IMR-90 (cell line): ENCODE data around the gene ELF2. TPM values are rescaled to one million over a fixed set of nuclear protein-coding genes. Genes with fewer than 3 reads are reported as not detected.

Source experiments
- ATAC-seq: fragments of 200-7000 bp; cut with Tn5 transposase; 2 replicates; pipeline ENCODE4 v1.9.1; 2020; ENCODE audit warnings: low read depth, mild to moderate bottlenecking, moderate library complexity
- BruUV-seq: library from RNA; stranded (reverse); fragments of 400-500 nt; replicated peaks from 2 replicates; lab custom pipeline; 2021; lab: Mats Ljungman, UMichigan
- CTCF ChIA-PET: fragments of 300-600 bp; formaldehyde crosslinking; extraction: SDS; loops from one replicate; lab custom pipeline; 2021; ENCODE audit warnings: antibody characterized with exemption; lab: Yijun Ruan, JAX
- POLR2A ChIA-PET: fragments of 300-600 bp; sonication (Branson Sonifier 250); formaldehyde crosslinking; loops from one replicate; lab custom pipeline; 2022; ENCODE audit warnings: antibody characterized with exemption; ENCODE audit not compliant: unreplicated experiment; lab: Charles Lee
- DNase-seq: peaks from one replicate; pipeline ENCODE4 v3.0.0; 2013
- H2AFZ ChIP-seq: replicated peaks from 2 replicates; pipeline ENCODE3; 2013; ENCODE audit warnings: low read length, mild to moderate bottlenecking; ENCODE audit not compliant: poor library complexity
- H2AK5ac ChIP-seq: 2 replicates; pipeline ENCODE4 v1.6.1; 2013; ENCODE audit warnings: low read depth, low read length, inconsistent platforms
- H2AK9ac ChIP-seq: replicated peaks from 2 replicates; pipeline ENCODE3; 2013; ENCODE audit warnings: mild to moderate bottlenecking, low read depth, low read length, moderate library complexity; ENCODE audit not compliant: poor library complexity
- H2BK120ac ChIP-seq: 2 replicates; pipeline ENCODE4 v1.6.1; 2013; ENCODE audit warnings: low read depth, low read length, inconsistent platforms
- H2BK15ac ChIP-seq: 3 replicates; pipeline ENCODE4 v1.6.1; 2013; ENCODE audit warnings: low read depth, low read length, inconsistent platforms
- H2BK20ac ChIP-seq: 2 replicates; pipeline ENCODE4 v1.6.1; 2013; ENCODE audit warnings: low read depth, mild to moderate bottlenecking, inconsistent platforms, low read length, moderate library complexity
- H2BK5ac ChIP-seq: 2 replicates; pipeline ENCODE4 v1.6.1; 2013; ENCODE audit warnings: mild to moderate bottlenecking, low read depth, low read length, inconsistent platforms; ENCODE audit not compliant: poor library complexity, severe bottlenecking
- H3K14ac ChIP-seq: replicated peaks from 2 replicates; pipeline ENCODE4 v1.6.1; 2013; ENCODE audit warnings: low read depth, low read length, inconsistent platforms
- H3K18ac ChIP-seq: 2 replicates; pipeline ENCODE4 v1.6.1; 2013; ENCODE audit warnings: low read depth, low read length, control low read depth
- H3K23ac ChIP-seq: 2 replicates; pipeline ENCODE4 v1.6.1; 2013; ENCODE audit warnings: low read depth, low read length, inconsistent platforms
- H3K27ac ChIP-seq: 2 replicates; pipeline ENCODE4 v1.5.1; 2013; ENCODE audit warnings: mild to moderate bottlenecking, control low read depth, low read length; ENCODE audit not compliant: insufficient read depth
- H3K27me3 ChIP-seq: 2 replicates; pipeline ENCODE4 v1.6.1; 2013; ENCODE audit warnings: low read length; ENCODE audit not compliant: control insufficient read depth, insufficient read depth
- H3K36me3 ChIP-seq: 2 replicates; pipeline ENCODE4 v1.6.1; 2013; ENCODE audit warnings: low read length, mixed read lengths; ENCODE audit not compliant: control insufficient read depth, insufficient read depth
- H3K4ac ChIP-seq: 2 replicates; pipeline ENCODE4 v1.6.1; 2013; ENCODE audit warnings: low read depth, low read length, inconsistent platforms
- H3K4me1 ChIP-seq: 2 replicates; pipeline ENCODE4 v1.6.1; 2013; ENCODE audit warnings: low read length, mixed read lengths; ENCODE audit not compliant: control insufficient read depth, insufficient read depth
- H3K4me2 ChIP-seq: 2 replicates; pipeline ENCODE4 v1.6.1; 2013; ENCODE audit warnings: low read depth, mild to moderate bottlenecking, control low read depth, low read length, moderate library complexity
- H3K4me3 ChIP-seq: 2 replicates; pipeline ENCODE4 v1.5.1; 2013; ENCODE audit warnings: low read depth, mild to moderate bottlenecking, control low read depth, low read length, moderate library complexity; ENCODE audit not compliant: insufficient read depth
- H3K56ac ChIP-seq: 2 replicates; pipeline ENCODE4 v1.6.1; 2013; ENCODE audit warnings: low read length, inconsistent platforms; ENCODE audit not compliant: insufficient read depth; ENCODE audit errors: extremely low read depth
- H3K79me1 ChIP-seq, 2 experiments: 2 replicates each; pipeline ENCODE4 v1.6.1; 2013; ENCODE audit warnings: low read length in 2 of 2, inconsistent platforms in 1 of 2, low read depth in 1 of 2
- H3K9ac ChIP-seq: 2 replicates; pipeline ENCODE4 v1.6.1; 2013; ENCODE audit warnings: low read depth, low read length, control low read depth
- H3K9me1 ChIP-seq: 2 replicates; pipeline ENCODE4 v1.6.1; 2013; ENCODE audit warnings: low read length, inconsistent platforms; ENCODE audit not compliant: insufficient read depth
- H3K9me3 ChIP-seq: 2 replicates; pipeline ENCODE4 v1.6.1; 2013; ENCODE audit warnings: low read length; ENCODE audit not compliant: control insufficient read depth, insufficient read depth
- H4K20me1 ChIP-seq: 2 replicates; pipeline ENCODE4 v1.6.1; 2013; ENCODE audit warnings: low read length, inconsistent platforms; ENCODE audit not compliant: insufficient read depth
- H4K5ac ChIP-seq: 2 replicates; pipeline ENCODE4 v1.6.1; 2013; ENCODE audit warnings: mild to moderate bottlenecking, low read depth, low read length, control low read depth
- H4K8ac ChIP-seq, 2 experiments: 2 replicates each; pipeline ENCODE4 v1.6.1; 2013; ENCODE audit warnings: low read depth in 2 of 2, low read length in 2 of 2, control low read depth in 1 of 2, inconsistent platforms in 1 of 2
- H4K91ac ChIP-seq: 2 replicates; pipeline ENCODE4 v1.6.1; 2013; ENCODE audit warnings: low read depth, low read length, inconsistent platforms; ENCODE audit not compliant: insufficient read depth
- CEBPB ChIP-seq: IDR thresholded peaks from 2 replicates; pipeline ENCODE4 v1.6.1; 2012; ENCODE audit warnings: low read depth, low read length, improper control_type of control experiment
- FOS ChIP-seq: fragments of 150-350 bp; IDR thresholded peaks from 2 replicates; pipeline ENCODE4 v1.6.1; 2016; ENCODE audit warnings: low read depth, low read length
- MAFK ChIP-seq: IDR thresholded peaks from 2 replicates; pipeline ENCODE4 v1.6.1; 2012; ENCODE audit warnings: low read depth, low read length, improper control_type of control experiment
- RAD21 ChIP-seq: IDR thresholded peaks from 2 replicates; pipeline ENCODE4 v1.6.1; 2012; ENCODE audit warnings: low read length, improper control_type of control experiment
- RCOR1 ChIP-seq: IDR thresholded peaks from 2 replicates; pipeline ENCODE4 v1.6.1; 2012; ENCODE audit warnings: mild to moderate bottlenecking, low read length, improper control_type of control experiment; ENCODE audit not compliant: insufficient replicate concordance
- SMC3 ChIP-seq: fragments of 150-350 bp; IDR thresholded peaks from 2 replicates; pipeline ENCODE4 v1.6.1; 2016; ENCODE audit warnings: low read depth, mild to moderate bottlenecking, antibody characterized with exemption, low read length, moderate library complexity
- USF2 ChIP-seq: fragments of 150-350 bp; IDR thresholded peaks from 2 replicates; pipeline ENCODE4 v1.6.1; 2017; ENCODE audit warnings: mild to moderate bottlenecking, antibody characterized with exemption, low read length, low read depth
- WGBS, 2 experiments: methylation state at CpG; one replicate each; pipeline versions ENCODE4 v1.1.5 to v1.1.7; 2013; ENCODE audit warnings: missing lambda C conversion rate in 2 of 2; ENCODE audit not compliant: insufficient read length in 1 of 2; ENCODE audit errors: extremely low coverage in 2 of 2; 5-methylcytosine and 5-hydroxymethylcytosine counted together
- dilution Hi-C: fragments of 300-500 bp; cut with HindIII; formaldehyde crosslinking; loops from one replicate; pipeline ENCODE4 v1.14.3; 2018; ENCODE audit warnings: low sequenced_read_pairs; ENCODE audit not compliant: unreplicated experiment
- in situ Hi-C: fragments of 300-500 bp; cut with MboI; formaldehyde crosslinking; loops from 3 replicates; pipeline ENCODE4 v1.14.3; 2019; ENCODE audit warnings: low sequenced_read_pairs, inconsistent platforms, mixed read lengths
- intact Hi-C: fragments of 100-400 bp; cut with micrococcal nuclease; formaldehyde crosslinking; loops from 2 replicates; pipeline ENCODE4 v1.10.0; 2022
- polyA plus RNA-seq, 3 experiments: library from polyadenylated mRNA; depleted of rRNA; stranded (reverse); fragments of >200 nt; gene quantifications; 2 replicates each; pipeline ENCODE4 v1.2.3, GENCODE V29; 2012; ENCODE audit warnings: low replicate concordance in 1 of 3
- total RNA-seq: library from RNA; depleted of rRNA; stranded (reverse); fragments of >200 nt; gene quantifications from 2 replicates; pipeline ENCODE4 v1.2.3, GENCODE V29; 2012

ELF2 gene
- total and polyA plus RNA-seq, 2 of the 4 experiments (the other 2 are of a cell fraction): 14.5 to 42.3 TPM

GRCh38 chr4:139210486-139210885 lies 33.5 kb upstream of the ELF2 start:
- no peak for DNase-seq

More at GRCh38 chr4:139210486-139210885, 33.5 kb upstream of the ELF2 start:
- WGBS, 2 experiments: 83% methylated on average over 1 of the region's 1 CpG; no CpG with 5 or more reads in 1 of the 2 experiments
- Histone ChIP-seq H3K9me1 (no peaks in the 10 kb centered on the region), H3K9me3 (no peaks in the 10 kb centered on the region), H3K56ac (no peak overlapping the region), H3K36me3 (no peaks in the 10 kb centered on the region), H3K23ac (no peak overlapping the region), H4K20me1 (no peaks in the 10 kb centered on the region), H3K18ac (no peak overlapping the region), H2BK5ac (no peak overlapping the region), H2AK9ac (no peak overlapping the region), H3K4me3 (no peak overlapping the region), H4K91ac (no peak overlapping the region), H4K8ac (no peak overlapping the region), H2BK20ac (no peak overlapping the region), H3K4ac (no peak overlapping the region), H3K27me3 (no peaks in the 10 kb centered on the region), H2BK120ac (no peak overlapping the region), H2AFZ (no peak overlapping the region), H3K14ac (no peak overlapping the region), H2AK5ac (no peak overlapping the region), H3K79me1 (no peaks in the 10 kb centered on the region), H3K4me2 (no peak overlapping the region), H2BK15ac (no peak overlapping the region), H3K9ac (no peak overlapping the region), H4K5ac (no peak overlapping the region), H3K4me1 (peaks cover 2% of the 10 kb centered on the region; the same call in 1 of the 2 replicates), H3K27ac (no peak overlapping the region)
- intact Hi-C loops (no loop called here), dilution Hi-C loops (no loop called here), in situ Hi-C loops (no loop called here)
- POLR2A ChIA-PET: no interaction called here
- no TSS peak for BruUV-seq
- TF ChIP-seq MAFK (no peak), FOS (no peak), CEBPB (no peak), USF2 (no peak), SMC3 (no peak), RCOR1 (no peak), RAD21 (no peak)
- ATAC-seq: no peak
- CTCF ChIA-PET: no interaction called here
